Thyroid gland (tissue), 4 donors: ENCODE data around the gene ACER2.

ENCODE experiments used
- CTCF ChIP-seq, 6 experiments: fragments of 200-600 bp in 3 of 6; fragments of 450-650 bp in 3 of 6; sonication (generic) in 3 of 6; IDR thresholded peaks; one replicate each; pipeline ENCODE4 v1.5.1; 2016 to 2019; ENCODE audit warnings: antibody characterized with exemption in 6 of 6, mild to moderate bottlenecking in 2 of 6, inconsistent platforms in 1 of 6, moderate library complexity in 1 of 6
- POLR2A ChIP-seq, 2 donors: fragments of 450-650 bp; IDR thresholded peaks; one replicate each; pipeline ENCODE4 v1.6.1; 2017; ENCODE audit warnings: antibody characterized with exemption in 2 of 2, mild to moderate bottlenecking in 2 of 2, moderate library complexity in 1 of 2

DNA sequence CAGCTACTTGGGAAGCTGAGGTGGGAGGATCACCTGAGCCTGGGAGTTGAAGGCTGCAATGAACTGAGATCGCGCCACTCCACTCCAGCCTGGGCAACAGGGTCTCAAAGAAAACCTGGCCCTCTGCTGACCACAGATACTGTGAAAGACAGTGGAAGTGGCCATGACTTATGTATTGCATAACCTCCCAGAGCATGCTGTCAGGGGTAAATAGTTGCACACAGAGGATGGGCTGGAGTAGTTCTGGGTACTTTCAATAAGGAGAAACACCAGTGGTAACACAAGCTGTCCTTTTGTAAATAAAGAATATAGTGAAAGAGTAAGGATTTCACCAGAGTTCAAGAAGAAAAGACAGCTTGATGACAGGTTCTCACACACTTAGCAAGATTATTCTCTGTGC lies 1.8 kb downstream of the ACER2 start:
- TF ChIP-seq CTCF (IDR thresholded peaks at IDR 0.05) = no peak
- TF ChIP-seq POLR2A (IDR thresholded peaks at IDR 0.05) = no peak
